Measurements from ENCODE around the gene UBAC1. TPM values are rescaled to one million over a fixed set of nuclear protein-coding genes. Genes with fewer than 3 reads are reported as not detected.

UBAC1 gene
- total and polyA plus RNA-seq, 10 of the 15 experiments (the other 5 are each of a cell fraction or from before 2014, with no cell fraction given) = 16.7 to 54.6 (median 38.5) TPM

DNA sequence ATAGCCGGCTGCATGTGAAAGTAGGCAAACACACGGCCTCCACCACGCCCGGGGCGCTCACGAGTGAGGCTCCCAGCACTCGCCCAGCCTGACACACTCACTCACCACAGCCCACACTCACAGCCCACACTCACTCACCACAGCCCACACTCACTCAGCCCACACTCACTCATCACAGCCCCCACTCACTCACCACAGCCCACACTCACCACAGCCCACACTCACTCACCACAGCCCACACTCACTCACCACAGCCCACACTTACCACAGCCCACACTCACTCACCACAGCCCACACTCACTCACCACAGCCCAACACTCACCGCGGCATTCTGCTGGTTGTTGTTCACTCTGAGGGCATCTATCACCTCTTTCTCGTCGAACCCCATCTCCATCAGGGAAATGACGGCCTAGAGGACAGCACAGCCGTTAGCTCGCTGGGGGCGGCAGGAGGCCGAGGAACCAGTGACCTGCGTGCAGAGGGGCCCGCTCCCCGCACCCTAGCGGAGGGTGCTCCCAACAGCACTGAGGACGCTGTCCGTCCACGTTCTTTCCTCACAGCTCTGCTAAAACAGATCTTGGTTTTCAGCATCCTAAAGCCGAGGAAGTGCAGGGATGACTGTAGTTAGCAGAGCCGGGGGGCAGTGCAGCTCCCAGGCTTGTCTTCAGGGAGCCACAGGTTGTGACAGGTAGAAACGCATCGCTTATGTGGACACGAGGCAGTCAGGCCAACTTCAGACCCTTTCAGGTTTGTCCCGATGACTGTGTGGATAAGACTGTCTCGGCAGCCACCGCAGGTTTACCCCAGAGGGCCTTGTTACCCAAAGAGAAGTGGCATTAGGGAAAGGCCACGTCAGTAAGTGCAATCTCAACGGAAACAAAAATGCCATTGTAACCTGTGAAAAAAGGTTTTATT is 21.6 kb downstream of the UBAC1 start (continued):
- TF ChIP-seq CREM (IDR thresholded peaks at IDR 0.05; ENCODE audit: low read depth) (no peak), NR2C2 (IDR thresholded peaks at IDR 0.05; ENCODE audit: borderline replicate concordance, control insufficient read depth, insufficient read length, low read depth) (no peak), ZNF592 (IDR thresholded peaks at IDR 0.05) (no peak), FOXK2 (IDR thresholded peaks at IDR 0.05) (no peak), EED (IDR thresholded peaks at IDR 0.05; ENCODE audit: low read depth) (peak; percentile 99), JUNB (IDR thresholded peaks at IDR 0.05) (no peak), KDM1A (IDR thresholded peaks at IDR 0.05; ENCODE audit: borderline replicate concordance) (no peak), BRCA1 (IDR thresholded peaks at IDR 0.05; ENCODE audit: low read depth, low read length) (no peak), BACH1 (IDR thresholded peaks at IDR 0.05; ENCODE audit: borderline replicate concordance) (no peak), SRF (IDR thresholded peaks at IDR 0.05; ENCODE audit: low read depth in 2 of 2, low read length in 2 of 2) (no peak), HCFC1 (IDR thresholded peaks at IDR 0.05; ENCODE audit: low read length) (no peak), SIX5 (IDR thresholded peaks at IDR 0.05; ENCODE audit: low read depth, low read length, severe bottlenecking) (no peak), IRF4 (IDR thresholded peaks at IDR 0.05; ENCODE audit: low read depth, low read length) (no peak), FOS (IDR thresholded peaks at IDR 0.05; ENCODE audit: borderline replicate concordance, extremely low read depth, insufficient read length) (no peak), RELA (IDR thresholded peaks at IDR 0.05; ENCODE audit: borderline replicate concordance, partially characterized antibody) (no peak), CTCF (IDR thresholded peaks at IDR 0.05 in 2 of 3, conservative IDR thresholded peaks at IDR 0.05 in 1 of 3; ENCODE audit: control insufficient read depth in 2 of 3, extremely low read depth in 1 of 3, insufficient read depth in 1 of 3, low read depth in 3 of 3, low read length in 3 of 3) (no peak), ZNF274 (IDR thresholded peaks at IDR 0.05; ENCODE audit: insufficient read depth, insufficient read length) (no peak), LARP7 (IDR thresholded peaks at IDR 0.05) (no peak)
- TF ChIP-seq, protein P1, sequence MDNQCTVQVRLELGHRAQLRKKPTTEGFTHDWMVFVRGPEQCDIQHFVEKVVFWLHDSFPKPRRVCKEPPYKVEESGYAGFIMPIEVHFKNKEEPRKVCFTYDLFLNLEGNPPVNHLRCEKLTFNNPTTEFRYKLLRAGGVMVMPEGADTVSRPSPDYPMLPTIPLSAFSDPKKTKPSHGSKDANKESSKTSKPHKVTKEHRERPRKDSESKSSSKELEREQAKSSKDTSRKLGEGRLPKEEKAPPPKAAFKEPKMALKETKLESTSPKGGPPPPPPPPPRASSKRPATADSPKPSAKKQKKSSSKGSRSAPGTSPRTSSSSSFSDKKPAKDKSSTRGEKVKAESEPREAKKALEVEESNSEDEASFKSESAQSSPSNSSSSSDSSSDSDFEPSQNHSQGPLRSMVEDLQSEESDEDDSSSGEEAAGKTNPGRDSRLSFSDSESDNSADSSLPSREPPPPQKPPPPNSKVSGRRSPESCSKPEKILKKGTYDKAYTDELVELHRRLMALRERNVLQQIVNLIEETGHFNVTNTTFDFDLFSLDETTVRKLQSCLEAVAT (IDR thresholded peaks at IDR 0.05) = peak; percentile 97
- TF ChIP-seq, protein P2, sequence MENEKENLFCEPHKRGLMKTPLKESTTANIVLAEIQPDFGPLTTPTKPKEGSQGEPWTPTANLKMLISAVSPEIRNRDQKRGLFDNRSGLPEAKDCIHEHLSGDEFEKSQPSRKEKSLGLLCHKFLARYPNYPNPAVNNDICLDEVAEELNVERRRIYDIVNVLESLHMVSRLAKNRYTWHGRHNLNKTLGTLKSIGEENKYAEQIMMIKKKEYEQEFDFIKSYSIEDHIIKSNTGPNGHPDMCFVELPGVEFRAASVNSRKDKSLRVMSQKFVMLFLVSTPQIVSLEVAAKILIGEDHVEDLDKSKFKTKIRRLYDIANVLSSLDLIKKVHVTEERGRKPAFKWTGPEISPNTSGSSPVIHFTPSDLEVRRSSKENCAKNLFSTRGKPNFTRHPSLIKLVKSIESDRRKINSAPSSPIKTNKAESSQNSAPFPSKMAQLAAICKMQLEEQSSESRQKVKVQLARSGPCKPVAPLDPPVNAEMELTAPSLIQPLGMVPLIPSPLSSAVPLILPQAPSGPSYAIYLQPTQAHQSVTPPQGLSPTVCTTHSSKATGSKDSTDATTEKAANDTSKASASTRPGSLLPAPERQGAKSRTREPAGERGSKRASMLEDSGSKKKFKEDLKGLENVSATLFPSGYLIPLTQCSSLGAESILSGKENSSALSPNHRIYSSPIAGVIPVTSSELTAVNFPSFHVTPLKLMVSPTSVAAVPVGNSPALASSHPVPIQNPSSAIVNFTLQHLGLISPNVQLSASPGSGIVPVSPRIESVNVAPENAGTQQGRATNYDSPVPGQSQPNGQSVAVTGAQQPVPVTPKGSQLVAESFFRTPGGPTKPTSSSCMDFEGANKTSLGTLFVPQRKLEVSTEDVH (IDR thresholded peaks at IDR 0.05; ENCODE audit: low read depth, partially characterized antibody) = no peak
